Activated CD8-positive, alpha-beta memory T cell treated with anti-CD3 and anti-CD28 coated beads for 36 hours (primary cell): ENCODE measurements around the gene VSX1. TPM values are rescaled to one million over a fixed set of nuclear protein-coding genes. Genes with fewer than 3 reads are reported as not detected.

Source experiments
- CTCF ChIA-PET: fragments of 350-600 bp; sonication (Branson Sonifier 250); formaldehyde crosslinking; loops from one replicate; lab custom pipeline; 2021; ENCODE audit warnings: antibody characterized with exemption; lab: Charles Lee
- POLR2A ChIA-PET: fragments of 350-600 bp; sonication (Branson Sonifier 250); formaldehyde crosslinking; loops from one replicate; lab custom pipeline; 2021; ENCODE audit warnings: antibody characterized with exemption; lab: Charles Lee
- total RNA-seq, 2 experiments: library from RNA; stranded (reverse); gene quantifications; one replicate each; pipeline ENCODE4 v1.2.3, GENCODE V29; 2021

Gene VSX1
- total RNA-seq, 2 experiments from 2014 or later: not detected

DNA sequence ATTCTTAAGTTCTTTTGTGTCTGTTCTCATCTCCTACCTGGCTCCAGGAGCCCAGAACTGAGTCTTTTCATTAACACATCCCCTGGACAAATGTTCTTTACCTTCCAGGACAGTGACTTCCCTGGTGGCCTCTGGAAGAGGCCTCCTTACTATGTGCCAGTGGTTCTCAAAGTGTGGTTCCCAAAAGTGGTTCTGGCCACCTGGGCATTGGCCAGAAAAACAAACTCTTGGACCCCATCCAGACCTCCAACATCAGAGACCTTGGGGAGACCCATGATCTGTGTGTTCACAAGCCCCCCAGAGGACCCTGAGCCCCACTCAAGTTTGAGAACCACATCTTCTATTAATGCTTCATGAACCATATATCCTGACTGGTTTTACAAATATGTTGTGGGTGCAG, 7.2 kb upstream of the VSX1 start:
- CTCF ChIA-PET: no interaction called here
- POLR2A ChIA-PET: no interaction called here

DNA sequence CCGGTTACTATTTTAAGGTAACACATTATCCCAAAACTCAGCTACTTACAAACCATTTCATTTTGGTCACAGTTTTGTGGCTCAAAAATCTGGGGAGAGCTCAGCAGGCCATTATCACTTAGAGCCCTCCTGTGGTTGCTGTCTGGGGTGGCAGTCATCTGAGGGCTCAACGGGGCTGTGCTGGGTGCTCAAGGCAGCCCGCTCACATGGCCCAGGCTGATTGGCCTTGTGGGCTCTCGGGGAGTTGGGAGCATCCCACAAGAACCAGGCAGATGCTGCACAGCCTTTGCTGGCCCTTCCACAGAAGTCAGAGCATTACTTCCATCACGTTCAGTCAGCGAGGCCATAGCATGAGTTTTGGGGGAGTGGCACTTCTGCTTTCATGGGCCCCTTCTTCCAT, 6.3 kb upstream of the VSX1 start:
- POLR2A ChIA-PET: no interaction called here
- CTCF ChIA-PET: no interaction called here

DNA sequence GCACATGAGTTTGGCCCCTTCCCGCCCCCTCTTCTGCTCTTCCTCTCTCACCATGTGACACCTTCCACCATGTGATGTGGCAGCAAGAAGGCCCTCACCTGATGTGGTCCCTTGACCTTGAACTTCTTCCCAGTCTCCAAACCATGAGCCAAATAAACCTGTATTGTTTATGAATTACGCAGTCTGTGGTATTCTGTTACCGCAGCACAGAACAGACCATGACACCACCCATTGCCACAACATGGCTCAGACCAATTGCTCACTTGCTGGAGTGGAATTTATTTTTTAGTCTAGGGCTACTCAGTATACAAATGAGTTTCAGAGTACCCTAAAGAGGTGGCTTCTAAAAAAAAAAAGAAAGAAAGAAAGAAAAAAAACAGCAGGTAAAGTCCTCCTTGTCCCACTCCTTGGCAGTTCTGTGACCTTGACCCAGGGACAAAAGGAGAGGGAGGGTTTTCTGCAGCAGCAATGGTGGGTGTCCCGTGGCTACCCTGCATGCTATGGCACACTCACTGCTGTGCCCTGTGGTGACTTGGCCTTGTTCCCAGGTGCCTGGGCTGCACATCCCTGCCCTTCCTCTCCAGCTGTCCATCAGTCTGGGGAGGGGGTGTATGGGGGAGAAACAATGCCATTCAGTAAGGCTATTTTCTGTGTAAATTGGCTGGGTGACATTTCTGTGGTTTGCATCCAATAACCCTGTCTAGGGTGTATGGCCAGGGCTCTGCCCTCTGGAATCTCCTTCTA, 5.4 kb upstream of the VSX1 start:
- CTCF ChIA-PET: no interaction called here
- POLR2A ChIA-PET: no interaction called here

DNA sequence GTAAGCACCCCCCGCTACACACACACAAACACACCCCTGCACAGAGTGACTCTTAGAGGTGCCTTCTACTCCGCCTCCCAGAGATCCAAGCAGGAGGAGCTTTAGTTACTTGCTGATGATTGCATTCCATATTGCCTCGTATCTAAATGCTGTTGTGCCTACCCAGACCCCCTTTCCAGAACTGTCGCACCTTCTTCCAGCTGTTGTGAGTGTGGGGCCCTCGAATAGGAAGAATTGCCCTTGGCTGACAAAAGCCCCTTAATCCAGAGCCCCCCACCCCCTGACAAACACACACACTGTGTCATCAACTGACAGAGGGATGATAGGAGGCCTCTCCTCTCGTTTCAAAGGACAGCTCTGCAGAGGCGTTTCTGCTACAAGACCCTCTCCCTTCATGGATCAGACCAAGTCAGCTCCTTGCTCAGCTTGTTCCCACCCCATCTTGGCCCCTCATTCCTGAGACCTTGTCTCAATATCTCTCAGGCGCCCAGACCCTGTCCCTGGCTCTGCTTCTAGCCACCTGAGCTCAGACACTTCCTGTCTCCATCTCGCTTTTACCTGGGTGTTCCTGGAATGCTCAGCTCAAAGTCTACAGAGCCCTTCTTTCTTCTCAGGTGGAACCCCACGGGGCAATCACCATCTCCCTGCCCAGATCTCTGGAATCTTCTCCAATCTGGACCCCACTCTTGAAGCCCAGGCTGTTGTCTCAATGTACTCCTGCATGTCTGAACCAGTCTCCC, 4.0 kb upstream of the VSX1 start:
- POLR2A ChIA-PET: no interaction called here
- CTCF ChIA-PET: interaction anchor here (0.7 kb wide), 1 partner anchor 60 kb away, joined by 3 read pairs; no protein-coding TSS in a partner anchor

DNA sequence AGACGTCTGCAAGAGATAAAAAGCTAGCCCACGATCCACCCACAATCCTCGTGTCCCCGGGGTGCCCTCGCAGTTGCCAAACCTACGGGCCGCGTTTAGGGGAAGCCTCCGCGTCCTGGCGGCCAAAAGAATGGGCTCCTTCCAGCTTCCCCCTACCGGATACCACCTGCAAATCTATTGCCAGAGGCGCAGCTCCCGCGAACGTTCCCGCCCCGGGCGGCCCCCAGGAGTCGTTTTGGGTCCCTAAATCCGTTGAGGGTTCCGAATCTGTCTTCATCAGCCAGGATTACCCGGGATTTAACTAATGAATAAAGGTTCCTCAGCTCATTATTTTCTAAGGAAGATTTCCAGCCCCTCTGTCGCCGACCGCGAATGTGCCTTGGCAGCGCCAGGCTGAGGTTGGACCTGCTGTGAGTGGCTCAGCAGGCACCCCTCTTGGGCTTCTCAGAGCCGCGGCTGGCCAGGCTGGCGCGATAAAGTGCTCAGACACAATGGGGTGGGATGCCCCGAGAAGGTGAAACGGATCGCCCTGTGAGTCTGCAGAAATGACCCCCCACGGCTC, 2.8 kb upstream of the VSX1 start:
- CTCF ChIA-PET: no interaction called here
- POLR2A ChIA-PET: no interaction called here

DNA sequence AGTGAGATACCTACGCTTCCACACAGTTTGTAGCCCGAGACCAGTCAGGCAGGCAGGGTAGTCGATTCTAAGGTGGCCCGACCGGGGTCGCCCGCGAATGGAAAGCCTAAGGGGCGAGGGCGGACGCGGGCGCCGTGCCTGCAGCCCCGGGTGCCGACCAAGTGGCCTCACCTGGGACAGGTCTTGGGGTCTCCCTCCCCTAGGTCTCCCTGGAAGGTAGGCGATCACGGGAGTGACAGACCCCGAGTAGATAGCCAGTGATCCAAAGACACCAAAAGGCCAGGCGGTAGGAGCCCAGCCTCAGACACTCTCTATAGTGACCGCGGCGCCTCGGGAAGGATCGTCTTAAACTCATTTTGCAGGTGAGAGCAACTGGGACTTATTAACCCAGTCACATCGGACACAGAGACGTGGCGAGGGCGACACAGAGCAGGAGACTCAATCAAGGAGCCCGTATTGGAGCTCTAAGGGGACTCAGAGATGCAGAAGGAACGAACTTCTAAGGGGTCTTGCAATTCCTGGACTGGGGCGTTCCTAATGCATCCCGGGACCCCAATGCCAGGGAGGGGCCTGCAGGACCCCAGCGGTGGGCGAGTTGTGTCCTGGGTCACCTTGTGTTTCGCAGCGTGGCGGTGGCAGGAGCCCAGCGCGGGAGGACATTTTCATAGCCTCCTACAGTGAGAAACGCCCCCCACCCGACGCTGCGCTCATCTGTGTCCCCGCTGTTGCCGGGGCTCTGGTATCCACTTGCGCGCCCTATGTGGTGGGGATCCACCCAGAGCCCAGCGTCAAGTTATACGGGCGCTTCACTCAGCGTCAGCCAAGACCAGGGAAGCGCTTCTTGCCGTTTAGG, 2.1 kb upstream of the VSX1 start:
- POLR2A ChIA-PET: no interaction called here
- CTCF ChIA-PET: interaction anchor here (0.5 kb wide), 1 partner anchor 286 kb away, joined by 3 read pairs; no protein-coding TSS in a partner anchor

DNA sequence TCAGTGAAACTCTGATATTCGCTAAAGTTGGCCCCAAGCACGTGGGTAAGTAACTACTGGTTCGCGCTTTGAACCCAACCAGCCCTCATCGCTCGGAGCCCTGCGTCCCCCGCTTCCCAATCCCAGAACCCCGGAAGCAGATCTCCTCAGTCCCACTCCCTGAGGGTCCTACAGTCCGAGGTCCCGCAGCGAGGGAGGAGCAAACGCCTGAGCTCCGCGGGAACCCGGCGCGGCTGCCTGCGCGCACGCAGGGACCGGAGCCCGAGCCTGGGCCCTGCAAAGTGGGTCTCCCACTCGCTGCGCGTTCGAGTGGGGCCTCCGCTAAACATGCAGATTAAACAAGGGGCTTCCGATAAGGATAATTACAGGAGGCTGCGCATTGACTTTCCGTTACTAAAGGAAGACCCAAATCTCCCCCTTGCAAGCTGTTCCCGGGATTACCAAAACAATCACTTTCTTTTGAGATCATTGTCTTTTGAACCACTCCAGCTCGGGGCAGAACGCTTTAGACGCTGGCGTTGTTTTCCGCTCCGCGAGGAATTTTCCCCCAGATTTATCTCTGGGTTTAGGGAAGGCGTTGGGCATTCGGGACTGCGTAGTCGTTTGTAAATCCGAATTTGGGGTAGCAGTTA, 1.3 kb upstream of the VSX1 start:
- POLR2A ChIA-PET: no interaction called here
- CTCF ChIA-PET: interaction anchor here (0.5 kb wide), 1 partner anchor 287 kb away, joined by 3 read pairs; no protein-coding TSS in a partner anchor

DNA sequence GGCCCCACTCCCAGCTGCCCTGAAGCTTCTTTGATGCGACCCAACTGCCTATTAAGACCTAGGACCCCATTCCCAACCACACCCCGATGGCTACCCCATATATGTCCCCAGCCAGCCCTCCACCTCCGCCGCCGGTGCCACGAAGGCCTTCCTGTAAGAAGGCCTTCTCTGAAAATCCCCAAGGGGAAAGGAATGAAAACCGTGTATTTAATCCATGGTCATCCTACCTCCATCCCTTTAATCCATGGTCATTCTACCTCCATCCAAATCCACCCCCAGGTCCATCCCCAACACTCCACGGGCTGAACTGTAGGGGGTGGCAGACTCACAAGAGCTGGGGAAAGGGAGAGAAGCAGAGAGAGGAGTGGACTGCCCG, 545 bp upstream of the VSX1 start:
- ChIA-PET CTCF (interaction anchor here (0.7 to 0.8 kb wide), 2 partner anchors 25 to 117 kb away, joined by 3 to 4 read pairs; partner anchors contain the start of gene ACSS1), POLR2A (no interaction called here)

DNA sequence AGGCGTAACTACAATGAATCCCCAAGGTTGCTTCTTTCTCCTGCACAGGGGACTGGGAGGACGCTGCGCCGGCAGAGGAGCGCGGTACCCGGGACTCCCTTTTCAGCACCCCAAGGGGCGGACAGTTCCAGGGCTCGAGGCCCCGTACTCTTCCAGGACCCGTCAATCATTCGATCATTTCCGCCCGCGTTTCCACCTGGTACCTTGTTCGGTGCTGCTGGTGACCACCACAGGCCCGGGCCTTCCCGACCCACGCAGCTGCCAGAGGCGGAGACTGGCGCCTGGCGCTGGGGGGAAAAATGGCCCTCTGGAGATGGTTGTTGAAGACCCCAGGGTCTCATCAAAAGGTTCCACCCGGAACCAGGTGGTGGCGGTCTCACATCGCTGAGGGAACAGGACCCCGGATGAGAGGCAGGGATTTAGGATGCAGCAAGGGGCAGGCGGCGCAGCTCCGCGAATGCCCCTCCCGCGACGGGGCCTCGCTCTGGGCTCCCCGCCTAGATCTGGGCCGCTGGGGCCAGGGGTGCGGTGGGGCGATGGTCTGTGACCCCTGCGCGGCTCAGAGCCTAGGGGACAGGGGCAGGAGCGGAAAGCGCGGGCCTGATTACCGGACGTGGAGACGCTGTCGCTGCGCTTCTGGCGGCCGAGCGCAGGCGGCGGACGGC, 744 bp downstream of the VSX1 start:
- ChIA-PET CTCF (no interaction called here), POLR2A (no interaction called here)

DNA sequence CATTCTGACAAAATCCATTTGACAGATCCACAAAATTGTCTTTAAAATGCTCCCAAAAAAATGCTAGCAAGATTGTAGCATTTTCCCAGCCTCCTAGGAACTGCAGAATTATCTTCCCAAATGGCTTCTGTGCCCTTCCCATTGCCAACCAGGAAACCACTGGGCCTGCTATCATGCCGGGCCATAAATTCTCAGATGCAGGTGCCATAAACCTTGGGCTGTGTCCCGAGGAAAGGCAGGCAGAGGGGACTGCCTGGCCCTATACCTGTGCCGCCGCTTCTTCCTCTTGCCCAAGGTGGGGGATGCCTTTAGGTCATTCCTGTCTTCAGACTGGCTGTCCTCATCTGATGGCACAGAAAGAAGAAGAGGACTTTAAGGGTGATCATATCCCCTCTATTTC, 2.8 kb downstream of the VSX1 start:
- ChIA-PET CTCF (no interaction called here), POLR2A (no interaction called here)

DNA sequence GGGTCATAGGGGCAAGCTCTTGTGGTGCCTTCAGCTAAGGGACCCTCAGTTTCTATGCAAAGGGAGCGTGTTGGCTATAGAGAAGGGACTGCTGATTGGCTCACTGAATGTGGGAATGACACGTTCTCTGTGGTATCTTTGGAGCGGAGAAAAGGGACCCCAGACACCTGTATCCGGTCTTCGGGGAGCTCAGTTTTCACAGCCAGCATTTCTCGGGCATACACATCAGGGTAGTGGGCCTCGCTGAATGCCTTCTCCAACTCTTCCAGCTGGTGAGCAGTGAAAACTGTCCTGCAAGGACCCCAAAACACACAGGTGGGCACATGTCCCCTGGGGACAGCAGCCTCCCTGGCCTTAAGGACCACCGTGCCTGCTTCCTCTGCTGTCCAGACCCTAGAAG, 3.3 kb downstream of the VSX1 start:
- POLR2A ChIA-PET: no interaction called here
- CTCF ChIA-PET: interaction anchor here (0.7 kb wide), 1 partner anchor 1206 kb away, joined by 3 read pairs; no protein-coding TSS in a partner anchor

DNA sequence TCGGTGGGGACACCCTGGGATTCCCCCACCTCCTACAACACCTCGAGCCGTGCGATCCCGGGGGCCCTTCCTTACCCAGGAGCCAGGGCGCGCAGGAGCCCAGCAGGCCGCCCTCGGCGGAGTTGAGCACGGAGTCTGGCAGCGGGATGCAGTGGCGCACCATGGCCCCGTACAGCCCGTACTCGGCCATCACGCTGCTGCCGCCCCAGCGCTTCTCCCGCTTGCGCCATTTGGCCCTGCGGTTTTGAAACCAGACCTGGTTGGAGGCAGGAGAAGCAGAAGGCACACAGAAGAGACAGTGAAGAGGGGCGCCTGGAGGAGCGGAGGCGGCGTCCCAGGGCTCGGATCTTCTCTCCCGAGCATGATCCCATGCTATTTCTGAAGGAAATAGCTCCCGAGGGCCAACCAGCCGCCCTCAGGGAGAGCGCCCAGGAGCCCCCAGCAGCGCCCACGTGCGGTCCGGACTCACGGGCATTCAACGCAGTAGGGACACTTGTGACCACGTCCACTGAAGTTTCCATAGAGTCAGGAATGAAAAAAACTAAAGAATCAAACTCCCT, 4.3 kb downstream of the VSX1 start:
- POLR2A ChIA-PET: no interaction called here
- CTCF ChIA-PET: no interaction called here

DNA sequence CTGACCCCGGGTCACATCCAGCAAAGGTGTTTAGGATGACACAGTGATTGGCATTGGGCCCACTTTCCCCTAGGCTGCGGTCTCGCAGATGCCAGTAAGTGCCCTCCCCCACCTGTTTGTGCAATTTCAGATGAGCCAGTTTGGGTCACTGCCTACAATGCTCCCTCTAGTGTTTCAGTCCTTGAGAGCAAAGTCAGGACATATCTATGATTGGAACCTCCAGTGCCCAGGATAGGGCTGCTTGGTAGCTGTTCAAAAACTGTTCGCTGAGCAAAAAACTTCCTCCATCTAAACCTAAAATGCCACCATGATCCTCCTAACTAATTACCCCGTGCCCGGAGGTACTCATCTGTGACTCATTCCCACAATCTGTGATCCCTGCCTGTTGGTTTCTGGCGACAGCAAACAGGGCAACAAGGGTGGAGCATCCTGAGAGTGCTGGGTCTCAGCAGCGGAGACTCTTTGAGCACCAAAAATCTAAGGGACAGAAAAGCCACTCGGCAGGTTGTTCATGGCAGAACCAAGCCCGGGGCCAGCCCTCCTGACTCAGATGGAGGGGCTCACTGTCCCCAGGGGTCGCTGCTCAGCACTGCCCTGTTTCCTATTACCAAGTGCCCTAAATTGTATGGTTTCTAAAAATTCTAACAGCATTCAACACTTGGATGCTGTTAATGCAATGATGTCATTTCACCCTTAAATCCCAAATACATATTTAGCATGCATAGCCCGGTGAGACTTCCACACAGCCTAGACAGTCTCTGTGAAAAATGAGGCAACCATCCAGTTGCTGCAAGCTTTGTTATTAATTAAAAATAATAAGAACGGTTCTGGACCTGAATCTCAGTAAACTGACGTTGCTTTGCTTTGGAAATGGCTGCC, 5.0 kb downstream of the VSX1 start:
- ChIA-PET CTCF (no interaction called here), POLR2A (no interaction called here)

DNA sequence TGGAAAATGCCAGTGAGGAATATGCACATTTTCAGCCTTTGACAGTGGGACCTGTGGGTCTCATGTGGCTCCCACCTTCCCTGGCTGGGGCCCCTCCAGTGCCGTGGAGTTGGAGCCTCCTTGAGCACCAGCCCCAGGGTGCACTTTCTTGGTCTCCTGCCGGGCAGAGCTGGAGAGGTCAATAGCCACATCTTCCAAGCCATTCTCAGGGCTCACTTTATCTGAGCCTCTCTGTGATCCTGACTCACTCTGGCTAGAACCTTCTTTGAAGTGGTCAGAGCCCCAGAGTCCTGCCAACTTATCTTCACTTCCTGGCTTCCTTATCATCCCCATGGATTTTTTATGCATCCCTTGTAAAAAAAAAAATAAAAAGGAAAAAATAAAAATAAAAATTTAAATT, 5.7 kb downstream of the VSX1 start:
- CTCF ChIA-PET: no interaction called here
- POLR2A ChIA-PET: no interaction called here

DNA sequence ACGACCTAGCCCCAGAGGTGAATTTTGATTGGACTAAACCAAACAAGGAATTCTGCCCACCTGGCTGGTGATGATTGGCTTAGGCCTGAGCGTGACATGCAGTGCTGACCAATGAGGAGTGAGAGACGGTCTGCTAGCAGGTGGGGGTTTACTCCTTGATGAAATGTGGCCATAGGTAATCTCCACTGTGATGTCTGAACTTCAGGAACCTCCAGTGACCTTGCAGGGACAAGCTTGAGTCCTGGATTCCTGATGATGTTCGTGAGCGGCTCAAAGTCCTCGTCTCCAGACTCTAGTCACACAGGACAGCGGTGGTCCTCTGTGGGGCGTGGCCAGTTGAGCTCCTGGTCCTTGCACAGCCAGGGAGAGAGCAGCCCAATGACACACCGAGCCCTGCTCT, 8.4 kb downstream of the VSX1 start:
- ChIA-PET CTCF (no interaction called here), POLR2A (no interaction called here)

DNA sequence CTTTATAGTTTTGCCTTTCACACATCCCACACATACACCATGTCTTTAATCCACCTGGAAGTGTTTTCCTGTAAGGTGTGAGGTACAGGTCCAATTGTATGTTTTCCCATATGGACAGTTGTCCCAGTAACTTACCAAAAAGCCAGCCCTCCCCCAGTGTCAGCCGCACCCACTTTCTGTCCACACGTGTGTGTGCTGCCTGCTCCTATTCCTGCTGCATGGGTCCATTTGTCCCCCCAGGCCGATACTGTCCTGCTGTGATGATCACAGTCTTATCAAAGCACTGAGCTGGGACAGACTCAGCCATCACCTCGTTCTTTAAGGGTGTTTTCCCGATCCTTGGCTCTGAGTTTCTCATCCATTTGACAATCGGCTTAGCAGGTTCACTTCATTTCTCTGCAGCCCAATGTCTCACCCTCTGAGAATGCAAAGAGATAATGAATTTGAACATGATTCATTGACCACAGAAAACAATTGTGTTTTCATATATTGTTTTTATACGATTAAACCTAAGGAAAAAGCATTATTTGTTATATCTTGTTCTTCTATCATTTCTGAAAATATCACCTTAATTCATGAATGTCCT, 9.6 kb downstream of the VSX1 start:
- ChIA-PET POLR2A (no interaction called here), CTCF (no interaction called here)

DNA sequence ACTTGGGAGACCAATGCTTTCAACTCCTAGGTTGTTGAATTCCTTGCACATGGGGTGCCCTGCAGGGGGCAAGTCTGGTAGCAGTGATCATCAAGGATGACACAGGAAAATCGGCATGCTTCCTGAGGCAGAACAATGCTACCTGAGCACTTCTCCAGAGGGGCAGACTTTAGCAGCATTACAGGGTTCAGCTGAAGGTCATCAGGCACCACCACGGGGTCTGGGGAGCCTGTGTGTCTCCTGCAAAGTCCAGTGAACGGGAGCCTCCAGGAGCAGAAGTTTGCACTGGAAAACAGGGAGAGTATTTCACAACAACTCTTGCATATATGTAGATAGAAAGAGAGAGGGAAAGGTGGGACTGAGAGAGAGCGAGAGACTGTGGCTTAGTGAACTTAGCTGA, 10.2 kb downstream of the VSX1 start:
- POLR2A ChIA-PET: no interaction called here
- CTCF ChIA-PET: no interaction called here
